Stomach (tissue), 9 donors: Measurements from ENCODE around the gene PPP2R2C. TPM values are rescaled to one million over a fixed set of nuclear protein-coding genes. Genes with fewer than 3 reads are reported as not detected.

Source experiments
- DNase-seq, 2 donors: peaks; one replicate each; pipeline versions ENCODE4 v3.0.0 to v3.0.0-alpha.2; 2013 to 2019
- H3K27ac ChIP-seq, 5 donors: fragments of 200-600 bp in 4 of 5; sonication (generic) in 4 of 5; one replicate each; pipeline ENCODE4 v1.5.1; 2013 to 2019; ENCODE audit warnings: mild to moderate bottlenecking in 1 of 5, moderate library complexity in 1 of 5
- H3K27me3 ChIP-seq, 3 donors: fragments of 200-600 bp; sonication (generic); one replicate each; pipeline ENCODE4 v1.5.1; 2017 to 2019; ENCODE audit warnings: mixed run types in 1 of 3
- H3K36me3 ChIP-seq, 4 donors: fragments of 200-600 bp; sonication (generic); 1 replicate in 3 of 4; 2 replicates in 1 of 4; pipeline ENCODE4 v1.5.1; 2016 to 2019
- H3K4me1 ChIP-seq, 4 donors: fragments of 200-600 bp; sonication (generic); one replicate each; pipeline ENCODE4 v1.5.1; 2016 to 2019
- H3K4me3 ChIP-seq, 4 donors: fragments of 200-600 bp; sonication (generic) in 3 of 4; one replicate each; pipeline ENCODE4 v1.5.1; 2016 to 2019; ENCODE audit warnings: mild to moderate bottlenecking in 1 of 4
- H3K9me3 ChIP-seq, 4 donors: fragments of 200-600 bp; sonication (generic); one replicate each; pipeline ENCODE4 v1.5.1; 2016 to 2019
- EP300 ChIP-seq: sonication (generic); formaldehyde crosslinking; IDR thresholded peaks from one replicate; pipeline ENCODE4 v1.6.1; 2017; ENCODE audit warnings: antibody characterized with exemption
- POLR2A ChIP-seq, 4 donors: fragments of 450-650 bp; IDR thresholded peaks; one replicate each; pipeline ENCODE4 v1.6.1; 2016; ENCODE audit warnings: antibody characterized with exemption in 4 of 4, control low read depth in 2 of 4, mild to moderate bottlenecking in 1 of 4, moderate library complexity in 1 of 4
- POLR2AphosphoS5 ChIP-seq, 3 donors: sonication (generic); formaldehyde crosslinking; IDR thresholded peaks; one replicate each; pipeline ENCODE4 v1.6.1; 2016; ENCODE audit warnings: antibody characterized with exemption in 3 of 3
- WGBS, 5 donors: extraction: QIAGEN DNeasy Blood & Tissue Kit in 3 of 5; methylation state at CpG; one replicate each; pipeline versions ENCODE4 v1.1.5 to v1.1.7; 2013 to 2018; 5-methylcytosine and 5-hydroxymethylcytosine counted together
- intact Hi-C: fragments of 100-400 bp; cut with DNase I; formaldehyde crosslinking; loops from one replicate; pipeline ENCODE4 v1.15.1; 2023; ENCODE audit warnings: low total_unique reads
- polyA plus RNA-seq, 3 donors: library from polyadenylated mRNA; stranded (reverse); fragments of 200-250 nt; gene quantifications; one replicate each; pipeline ENCODE4 v1.2.3, GENCODE V29; 2013
- total RNA-seq, 5 donors: library from RNA; depleted of rRNA; stranded (reverse); fragments of >200 nt; gene quantifications; one replicate each; pipeline versions ENCODE4 v1.1.0 to v1.2.3, GENCODE V29; 2014 to 2016
- TF ChIP-seq, protein P1 (sequence below), 7 experiments: fragments of 450-650 bp in 4 of 7; fragments of 200-600 bp in 3 of 7; sonication (generic) in 3 of 7; IDR thresholded peaks; one replicate each; pipeline ENCODE4 v1.5.1; 2016 to 2019; ENCODE audit warnings: antibody characterized with exemption in 7 of 7, control low read depth in 2 of 7, mild to moderate bottlenecking in 1 of 7
- donor health status: healthy with polysubstance abuse.
- donor health status: Bipolar disorder and iron deficiency.
- donor health status: healthy.

PPP2R2C gene
- total and polyA plus RNA-seq, 8 donors, result 1.4 to 5.0 (median 1.5) TPM; not detected in 5

DNA sequence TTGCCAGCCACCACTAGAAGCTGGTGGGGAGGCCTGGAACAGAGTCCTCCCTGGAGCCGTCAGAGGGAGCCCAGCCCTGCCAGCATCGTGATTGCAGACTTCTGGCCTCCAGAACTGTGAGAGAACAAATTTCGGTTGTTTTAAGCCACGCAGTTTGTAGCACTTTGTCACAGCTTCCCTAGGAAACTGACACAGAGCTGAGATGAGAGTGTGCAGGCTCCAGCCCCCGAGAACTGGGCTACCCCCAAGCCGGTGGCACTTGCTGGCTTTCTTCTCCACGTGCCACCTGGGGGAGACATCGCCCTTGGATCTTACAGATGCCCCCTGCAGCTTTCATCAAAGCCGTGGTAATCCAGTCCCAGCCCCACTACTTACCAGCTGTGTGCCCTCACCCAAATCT is 83.7 kb downstream of the PPP2R2C start:
- Histone ChIP-seq H3K4me1 (peaks cover 0 to 5% (median 0%) of the 10 kb centered on the region in 4 donors), H3K9me3 (no peaks in the 10 kb centered on the region), H3K4me3 (no peak overlapping the region), H3K36me3 (no peaks in the 10 kb centered on the region), H3K27ac (no peak overlapping the region), H3K27me3 (peaks cover 0 to 41% (median 0%) of the 10 kb centered on the region in 3 donors)
- WGBS, 5 donors, result 53 to 68% (median 63%) methylated on average over 8 to 9 of the region's 9 CpGs
- intact Hi-C loops, result no loop called here
- DNase-seq, result no peak
- TF ChIP-seq, protein P1, sequence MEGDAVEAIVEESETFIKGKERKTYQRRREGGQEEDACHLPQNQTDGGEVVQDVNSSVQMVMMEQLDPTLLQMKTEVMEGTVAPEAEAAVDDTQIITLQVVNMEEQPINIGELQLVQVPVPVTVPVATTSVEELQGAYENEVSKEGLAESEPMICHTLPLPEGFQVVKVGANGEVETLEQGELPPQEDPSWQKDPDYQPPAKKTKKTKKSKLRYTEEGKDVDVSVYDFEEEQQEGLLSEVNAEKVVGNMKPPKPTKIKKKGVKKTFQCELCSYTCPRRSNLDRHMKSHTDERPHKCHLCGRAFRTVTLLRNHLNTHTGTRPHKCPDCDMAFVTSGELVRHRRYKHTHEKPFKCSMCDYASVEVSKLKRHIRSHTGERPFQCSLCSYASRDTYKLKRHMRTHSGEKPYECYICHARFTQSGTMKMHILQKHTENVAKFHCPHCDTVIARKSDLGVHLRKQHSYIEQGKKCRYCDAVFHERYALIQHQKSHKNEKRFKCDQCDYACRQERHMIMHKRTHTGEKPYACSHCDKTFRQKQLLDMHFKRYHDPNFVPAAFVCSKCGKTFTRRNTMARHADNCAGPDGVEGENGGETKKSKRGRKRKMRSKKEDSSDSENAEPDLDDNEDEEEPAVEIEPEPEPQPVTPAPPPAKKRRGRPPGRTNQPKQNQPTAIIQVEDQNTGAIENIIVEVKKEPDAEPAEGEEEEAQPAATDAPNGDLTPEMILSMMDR (IDR thresholded peaks at IDR 0.05), result no peak
- TF ChIP-seq POLR2A (IDR thresholded peaks at IDR 0.05), result no peak

DNA sequence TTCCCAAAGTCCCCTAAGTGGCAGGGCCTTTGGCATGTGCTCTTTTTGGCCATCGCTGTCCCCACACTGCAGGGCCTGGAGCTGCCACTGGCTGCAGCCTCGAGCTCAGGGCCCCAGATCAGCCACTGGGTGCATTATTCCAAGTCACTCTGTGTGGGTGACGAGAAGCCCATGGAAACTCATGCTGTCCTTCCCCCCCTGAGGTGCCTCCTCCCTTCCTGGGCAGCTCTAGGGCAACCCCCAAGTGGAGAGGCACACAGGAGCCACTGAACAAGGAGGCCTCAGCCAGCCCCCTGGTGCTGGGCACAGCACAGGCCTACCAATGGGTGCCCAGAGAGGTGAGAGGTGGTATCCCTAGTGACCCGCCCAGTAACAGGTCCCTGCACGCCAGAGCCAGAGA is 84.5 kb downstream of the PPP2R2C start:
- Histone ChIP-seq H3K4me1 (peaks cover 0 to 5% (median 0%) of the 10 kb centered on the region in 4 donors), H3K9me3 (no peaks in the 10 kb centered on the region), H3K36me3 (no peaks in the 10 kb centered on the region), H3K27ac (no peak overlapping the region), H3K4me3 (no peak overlapping the region), H3K27me3 (peaks cover 0 to 49% (median 0%) of the 10 kb centered on the region in 3 donors)
- TF ChIP-seq, protein P1 (IDR thresholded peaks at IDR 0.05), result no peak
- TF ChIP-seq EP300 (no peak), POLR2AphosphoS5 (IDR thresholded peaks at IDR 0.05) (no peak), POLR2A (IDR thresholded peaks at IDR 0.05) (no peak)
- no peak for DNase-seq
- intact Hi-C loops, result no loop called here
- WGBS, 5 donors, result 77 to 82% (median 81%) methylated on average over 5 of the region's 5 CpGs

DNA sequence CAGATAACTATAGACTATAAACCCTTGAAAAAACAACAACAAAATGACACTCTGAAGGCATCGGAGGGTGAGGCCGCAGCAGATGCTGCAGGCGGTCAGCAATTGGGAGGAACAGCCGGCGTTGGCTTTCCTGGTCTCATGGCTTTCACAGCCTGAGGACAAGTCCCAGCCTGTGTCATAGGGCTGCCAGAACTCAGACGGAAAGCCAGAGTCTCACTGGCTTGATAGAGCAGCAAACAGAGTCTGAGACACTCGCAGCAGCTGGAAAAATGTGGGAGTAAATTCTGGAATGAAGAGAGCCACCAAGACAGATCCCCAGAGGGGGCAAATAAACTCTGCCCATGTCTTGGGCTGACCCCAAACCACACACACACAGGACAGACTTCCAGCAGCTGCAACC is 86.3 kb downstream of the PPP2R2C start:
- TF ChIP-seq POLR2AphosphoS5 (IDR thresholded peaks at IDR 0.05), result no peak
- TF ChIP-seq, protein P1 (IDR thresholded peaks at IDR 0.05), result no peak
- TF ChIP-seq POLR2A (IDR thresholded peaks at IDR 0.05), result no peak
- peaks cover 0 to 5% (median 0%) of the 10 kb centered on the region in 4 donors for H3K4me1 ChIP-seq
- intact Hi-C loops, result no loop called here

DNA sequence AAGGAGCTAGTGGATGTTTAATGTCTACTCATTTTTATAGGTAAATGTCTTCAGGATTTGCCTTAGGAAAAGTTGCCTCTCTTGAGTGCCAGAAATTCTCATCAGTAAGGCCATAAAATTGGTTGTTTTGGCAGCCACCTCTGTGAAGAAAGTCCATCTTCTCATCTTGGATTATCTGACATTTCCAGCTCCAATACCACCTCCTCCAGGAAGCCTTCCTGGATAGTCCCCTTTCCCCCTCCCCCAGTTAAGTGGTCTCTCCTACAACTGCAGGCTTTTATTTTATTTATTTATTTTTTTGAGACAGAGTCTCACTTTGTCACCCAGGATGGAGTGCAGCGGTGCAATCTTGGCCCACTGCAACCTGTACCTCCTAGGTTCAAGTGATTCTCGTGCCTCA is 87.1 kb downstream of the PPP2R2C start:
- Histone ChIP-seq H3K27ac (no peak overlapping the region), H3K9me3 (no peaks in the 10 kb centered on the region), H3K27me3 (peaks cover 0 to 70% (median 8%) of the 10 kb centered on the region in 3 donors), H3K4me3 (no peak overlapping the region), H3K4me1 (peaks cover 0 to 2% (median 0%) of the 10 kb centered on the region in 4 donors), H3K36me3 (no peaks in the 10 kb centered on the region)
- DNase-seq, result no peak
- WGBS, 5 donors, result 84 to 100% (median 91%) methylated on average over 2 of the region's 2 CpGs
- TF ChIP-seq, protein P1 (IDR thresholded peaks at IDR 0.05), result no peak
- TF ChIP-seq POLR2A (IDR thresholded peaks at IDR 0.05), result no peak
- no peak for TF ChIP-seq EP300
- no peak for TF ChIP-seq POLR2AphosphoS5 (IDR thresholded peaks at IDR 0.05)
- intact Hi-C loops, result no loop called here

More for the DNA sequence above, 86.3 kb downstream of the PPP2R2C start:
- Histone ChIP-seq H3K4me3 (no peak overlapping the region), H3K36me3 (no peaks in the 10 kb centered on the region), H3K27me3 (peaks cover 0 to 65% (median 3%) of the 10 kb centered on the region in 3 donors), H3K9me3 (no peaks in the 10 kb centered on the region), H3K27ac (no peak overlapping the region)
- WGBS, 5 donors, result 60 to 78% (median 72%) methylated on average over 7 of the region's 7 CpGs
- DNase-seq, result peak in 1 of 2 donors; percentile 69
